SK-N-SH treated with all-trans-retinoic acid at 6 μM for 48 hours (cell line): Measurements from ENCODE around the gene PLCE1.

Source experiments
- ATAC-seq: fragments of 200-7000 bp; cut with Tn5 transposase; 3 replicates; pipeline ENCODE4 v1.9.1; 2020; ENCODE audit warnings: mild to moderate bottlenecking, moderate library complexity
- ARNTL ChIP-seq: fragments of 450-650 bp; formaldehyde crosslinking; IDR thresholded peaks from 2 replicates; pipeline ENCODE4 v1.5.0; 2020; ENCODE audit warnings: low read depth, mild to moderate bottlenecking, moderate library complexity, borderline replicate concordance
- CSDC2 ChIP-seq: fragments of 250-450 bp; sonication (Bioruptor Pico); IDR thresholded peaks from 2 replicates; pipeline ENCODE4 v1.5.0; 2020; ENCODE audit warnings: mild to moderate bottlenecking, moderate library complexity
- ESRRG ChIP-seq: fragments of 250-450 bp; sonication (Bioruptor Pico); IDR thresholded peaks from 2 replicates; pipeline ENCODE4 v1.6.1; 2021; ENCODE audit warnings: mild to moderate bottlenecking
- GLIS3 ChIP-seq: fragments of 250-450 bp; sonication (Bioruptor Pico); IDR thresholded peaks from 2 replicates; pipeline ENCODE4 v1.5.0; 2020; ENCODE audit warnings: mild to moderate bottlenecking, moderate library complexity
- ISL1 ChIP-seq: fragments of 250-450 bp; sonication (Bioruptor Pico); IDR thresholded peaks from 2 replicates; pipeline ENCODE4 v2.1.2; 2022; ENCODE audit warnings: mild to moderate bottlenecking, moderate library complexity
- OSR1 ChIP-seq: fragments of 250-450 bp; sonication (Bioruptor Pico); IDR thresholded peaks from 2 replicates; pipeline ENCODE4 v1.8.0; 2022; ENCODE audit warnings: moderate library complexity, mild to moderate bottlenecking, inconsistent platforms
- PPARA ChIP-seq: fragments of 250-450 bp; sonication (Bioruptor Pico); IDR thresholded peaks from 2 replicates; pipeline ENCODE4 v1.5.0; 2020; ENCODE audit warnings: mild to moderate bottlenecking, borderline replicate concordance
- RARB ChIP-seq: fragments of 250-450 bp; sonication (Bioruptor Pico); IDR thresholded peaks from 2 replicates; pipeline ENCODE4 v1.8.0; 2021; ENCODE audit warnings: mild to moderate bottlenecking, moderate library complexity
- TCF4 ChIP-seq: fragments of 250-450 bp; sonication (Bioruptor Pico); IDR thresholded peaks from 2 replicates; pipeline ENCODE4 v1.8.0; 2021; ENCODE audit warnings: mild to moderate bottlenecking, moderate library complexity, borderline replicate concordance
- ZC3H10 ChIP-seq: fragments of 250-450 bp; sonication (Bioruptor Pico); IDR thresholded peaks from 2 replicates; pipeline ENCODE4 v1.5.1; 2021; ENCODE audit warnings: mild to moderate bottlenecking, moderate library complexity
- ZFP3 ChIP-seq: fragments of 250-450 bp; sonication (Bioruptor Pico); IDR thresholded peaks from 2 replicates; pipeline ENCODE4 v1.5.0; 2020; ENCODE audit warnings: mild to moderate bottlenecking, moderate library complexity
- ZFP30 ChIP-seq: fragments of 450-650 bp; formaldehyde crosslinking; IDR thresholded peaks from 2 replicates; pipeline ENCODE4 v1.5.0; 2022; ENCODE audit warnings: mild to moderate bottlenecking, moderate library complexity
- ZNF565 ChIP-seq: fragments of 450-650 bp; formaldehyde crosslinking; conservative IDR thresholded peaks from 2 replicates; pipeline ENCODE4 v1.5.0; 2020; ENCODE audit warnings: low read depth, mild to moderate bottlenecking, moderate library complexity
- ZNF8 ChIP-seq: fragments of 450-650 bp; formaldehyde crosslinking; IDR thresholded peaks from 2 replicates; pipeline ENCODE4 v1.5.0; 2020; ENCODE audit warnings: mild to moderate bottlenecking, moderate library complexity
- TF ChIP-seq, protein P1 (sequence below): fragments of 250-450 bp; sonication (Bioruptor Pico); IDR thresholded peaks from 2 replicates; pipeline ENCODE4 v1.8.0; 2020; ENCODE audit warnings: mild to moderate bottlenecking, moderate library complexity, borderline replicate concordance
- TF ChIP-seq, protein P2 (sequence below): fragments of 250-450 bp; sonication (Bioruptor Pico); IDR thresholded peaks from 2 replicates; pipeline ENCODE4 v1.8.0; 2021; ENCODE audit warnings: low read depth, mild to moderate bottlenecking, moderate library complexity, borderline replicate concordance
- TF ChIP-seq, protein P3 (sequence below): fragments of 250-450 bp; sonication (Bioruptor Pico); IDR thresholded peaks from 2 replicates; pipeline ENCODE4 v1.5.1; 2021; ENCODE audit warnings: mild to moderate bottlenecking, moderate library complexity
- TF ChIP-seq, protein P4 (sequence below): fragments of 250-450 bp; sonication (Bioruptor Pico); IDR thresholded peaks from 2 replicates; pipeline ENCODE4 v1.5.1; 2020; ENCODE audit warnings: low read depth, mild to moderate bottlenecking, moderate library complexity

Gene PLCE1

DNA sequence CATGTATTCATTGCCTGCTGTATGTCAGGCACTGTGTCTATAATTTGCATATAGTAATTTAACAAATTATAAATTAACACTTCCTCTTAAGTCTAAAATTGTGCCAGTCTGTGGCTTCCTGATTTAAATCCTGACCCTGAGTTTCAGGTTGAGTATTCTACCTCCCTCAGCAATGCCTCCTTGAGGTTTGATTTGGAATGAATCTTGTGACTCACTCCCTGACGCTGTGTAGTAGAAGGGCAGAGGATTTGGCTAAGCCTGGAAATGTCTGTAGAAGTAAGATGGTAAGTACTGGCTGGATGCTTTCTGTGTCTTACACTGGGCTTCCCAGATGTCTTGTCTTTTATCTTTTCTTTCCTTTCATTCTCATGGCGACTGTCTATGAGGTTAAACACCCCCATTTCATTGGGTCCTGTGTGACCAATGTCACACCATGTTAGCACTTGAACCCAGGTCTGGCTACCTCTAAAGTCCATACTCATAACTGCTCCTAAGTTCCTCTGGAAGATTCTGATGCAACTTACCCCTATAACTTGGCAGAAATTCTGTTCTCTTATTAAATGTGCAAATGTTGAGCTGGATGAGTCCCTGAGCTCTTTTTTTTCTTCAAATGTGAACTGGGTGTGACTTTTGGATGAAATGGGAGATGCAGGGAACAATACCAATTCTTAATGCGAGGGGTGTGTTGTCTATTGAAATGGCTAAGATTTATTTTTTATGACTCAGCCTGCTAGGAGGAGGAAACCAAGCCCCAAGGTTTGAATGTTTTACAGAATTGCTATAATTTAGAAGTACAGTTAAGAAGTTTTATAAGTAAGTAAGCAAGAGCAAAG, 48.5 kb downstream of the PLCE1 start:
- no peak for TF ChIP-seq ZNF565 (CRISPR knock-in tag)
- TF ChIP-seq GLIS3 (CRISPR knock-in tag): no peak
- no peak for TF ChIP-seq ZC3H10
- no peak for TF ChIP-seq ESRRG (CRISPR knock-in tag)
- TF ChIP-seq ZNF8: no peak
- no peak for TF ChIP-seq PPARA (CRISPR knock-in tag)
- TF ChIP-seq RARB (CRISPR knock-in tag): no peak
- TF ChIP-seq, protein P1, sequence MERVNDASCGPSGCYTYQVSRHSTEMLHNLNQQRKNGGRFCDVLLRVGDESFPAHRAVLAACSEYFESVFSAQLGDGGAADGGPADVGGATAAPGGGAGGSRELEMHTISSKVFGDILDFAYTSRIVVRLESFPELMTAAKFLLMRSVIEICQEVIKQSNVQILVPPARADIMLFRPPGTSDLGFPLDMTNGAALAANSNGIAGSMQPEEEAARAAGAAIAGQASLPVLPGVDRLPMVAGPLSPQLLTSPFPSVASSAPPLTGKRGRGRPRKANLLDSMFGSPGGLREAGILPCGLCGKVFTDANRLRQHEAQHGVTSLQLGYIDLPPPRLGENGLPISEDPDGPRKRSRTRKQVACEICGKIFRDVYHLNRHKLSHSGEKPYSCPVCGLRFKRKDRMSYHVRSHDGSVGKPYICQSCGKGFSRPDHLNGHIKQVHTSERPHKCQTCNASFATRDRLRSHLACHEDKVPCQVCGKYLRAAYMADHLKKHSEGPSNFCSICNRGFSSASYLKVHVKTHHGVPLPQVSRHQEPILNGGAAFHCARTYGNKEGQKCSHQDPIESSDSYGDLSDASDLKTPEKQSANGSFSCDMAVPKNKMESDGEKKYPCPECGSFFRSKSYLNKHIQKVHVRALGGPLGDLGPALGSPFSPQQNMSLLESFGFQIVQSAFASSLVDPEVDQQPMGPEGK: no peak
- TF ChIP-seq ISL1: no peak
- TF ChIP-seq ZFP3 (CRISPR knock-in tag): no peak
- no peak for TF ChIP-seq CSDC2 (CRISPR knock-in tag)
- TF ChIP-seq, protein P2, sequence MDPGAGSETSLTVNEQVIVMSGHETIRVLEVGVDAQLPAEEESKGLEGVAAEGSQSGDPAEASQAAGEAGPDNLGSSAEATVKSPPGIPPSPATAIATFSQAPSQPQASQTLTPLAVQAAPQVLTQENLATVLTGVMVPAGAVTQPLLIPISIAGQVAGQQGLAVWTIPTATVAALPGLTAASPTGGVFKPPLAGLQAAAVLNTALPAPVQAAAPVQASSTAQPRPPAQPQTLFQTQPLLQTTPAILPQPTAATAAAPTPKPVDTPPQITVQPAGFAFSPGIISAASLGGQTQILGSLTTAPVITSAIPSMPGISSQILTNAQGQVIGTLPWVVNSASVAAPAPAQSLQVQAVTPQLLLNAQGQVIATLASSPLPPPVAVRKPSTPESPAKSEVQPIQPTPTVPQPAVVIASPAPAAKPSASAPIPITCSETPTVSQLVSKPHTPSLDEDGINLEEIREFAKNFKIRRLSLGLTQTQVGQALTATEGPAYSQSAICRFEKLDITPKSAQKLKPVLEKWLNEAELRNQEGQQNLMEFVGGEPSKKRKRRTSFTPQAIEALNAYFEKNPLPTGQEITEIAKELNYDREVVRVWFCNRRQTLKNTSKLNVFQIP (CRISPR knock-in tag): no peak
- no peak for TF ChIP-seq ZFP30 (CRISPR knock-in tag)
- TF ChIP-seq, protein P3, sequence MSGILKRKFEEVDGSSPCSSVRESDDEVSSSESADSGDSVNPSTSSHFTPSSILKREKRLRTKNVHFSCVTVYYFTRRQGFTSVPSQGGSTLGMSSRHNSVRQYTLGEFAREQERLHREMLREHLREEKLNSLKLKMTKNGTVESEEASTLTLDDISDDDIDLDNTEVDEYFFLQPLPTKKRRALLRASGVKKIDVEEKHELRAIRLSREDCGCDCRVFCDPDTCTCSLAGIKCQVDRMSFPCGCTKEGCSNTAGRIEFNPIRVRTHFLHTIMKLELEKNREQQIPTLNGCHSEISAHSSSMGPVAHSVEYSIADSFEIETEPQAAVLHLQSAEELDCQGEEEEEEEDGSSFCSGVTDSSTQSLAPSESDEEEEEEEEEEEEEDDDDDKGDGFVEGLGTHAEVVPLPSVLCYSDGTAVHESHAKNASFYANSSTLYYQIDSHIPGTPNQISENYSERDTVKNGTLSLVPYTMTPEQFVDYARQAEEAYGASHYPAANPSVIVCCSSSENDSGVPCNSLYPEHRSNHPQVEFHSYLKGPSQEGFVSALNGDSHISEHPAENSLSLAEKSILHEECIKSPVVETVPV (CRISPR knock-in tag): no peak
- TF ChIP-seq ARNTL (CRISPR knock-in tag): no peak
- no peak for TF ChIP-seq TCF4 (CRISPR knock-in tag)
- TF ChIP-seq, protein P4, sequence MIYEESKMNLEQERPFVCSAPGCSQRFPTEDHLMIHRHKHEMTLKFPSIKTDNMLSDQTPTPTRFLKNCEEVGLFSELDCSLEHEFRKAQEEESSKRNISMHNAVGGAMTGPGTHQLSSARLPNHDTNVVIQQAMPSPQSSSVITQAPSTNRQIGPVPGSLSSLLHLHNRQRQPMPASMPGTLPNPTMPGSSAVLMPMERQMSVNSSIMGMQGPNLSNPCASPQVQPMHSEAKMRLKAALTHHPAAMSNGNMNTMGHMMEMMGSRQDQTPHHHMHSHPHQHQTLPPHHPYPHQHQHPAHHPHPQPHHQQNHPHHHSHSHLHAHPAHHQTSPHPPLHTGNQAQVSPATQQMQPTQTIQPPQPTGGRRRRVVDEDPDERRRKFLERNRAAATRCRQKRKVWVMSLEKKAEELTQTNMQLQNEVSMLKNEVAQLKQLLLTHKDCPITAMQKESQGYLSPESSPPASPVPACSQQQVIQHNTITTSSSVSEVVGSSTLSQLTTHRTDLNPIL (CRISPR knock-in tag): no peak
- ATAC-seq: peak; percentile 95

DNA sequence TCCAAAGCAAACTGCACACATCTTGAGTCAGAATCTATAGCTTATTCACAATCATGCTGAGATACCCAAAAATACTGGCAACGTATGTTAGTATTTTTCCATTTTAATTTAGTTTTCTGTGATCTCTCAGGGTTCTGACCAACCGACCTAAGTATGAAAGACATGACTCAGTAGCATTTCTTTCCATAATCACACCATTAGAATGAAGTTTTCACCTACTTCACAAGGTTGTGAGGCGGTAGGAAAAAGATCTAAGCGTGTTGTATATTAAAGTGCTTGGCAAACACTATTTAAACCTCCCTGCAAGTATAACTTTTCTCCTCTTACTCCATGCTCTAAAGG, 49.1 kb downstream of the PLCE1 start:
- ATAC-seq: peak; percentile 26
- TF ChIP-seq ZFP30 (CRISPR knock-in tag) (no peak), PPARA (CRISPR knock-in tag) (no peak), TCF4 (CRISPR knock-in tag) (no peak), RARB (CRISPR knock-in tag) (no peak), OSR1 (CRISPR knock-in tag) (no peak)
- TF ChIP-seq, protein P1: no peak
